Sigmoid colon (tissue), 7 donors: ENCODE data around the gene ZNF835. TPM values are rescaled to one million over a fixed set of nuclear protein-coding genes. Genes with fewer than 3 reads are reported as not detected.

ENCODE experiments used
- DNase-seq: peaks from one replicate; pipeline ENCODE4 v3.0.0-alpha.2; 2019
- H3K27ac ChIP-seq, 4 donors: fragments of 200-600 bp; sonication (generic); one replicate each; pipeline ENCODE4 v1.5.1; 2016 to 2019; ENCODE audit warnings: mild to moderate bottlenecking in 1 of 4
- H3K27me3 ChIP-seq, 3 donors: fragments of 200-600 bp; sonication (generic); one replicate each; pipeline ENCODE4 v1.5.1; 2019; ENCODE audit warnings: mild to moderate bottlenecking in 1 of 3
- H3K36me3 ChIP-seq, 4 donors: fragments of 200-600 bp; sonication (generic); one replicate each; pipeline ENCODE4 v1.5.1; 2016 to 2019
- H3K4me1 ChIP-seq, 4 donors: fragments of 200-600 bp; sonication (generic); one replicate each; pipeline ENCODE4 v1.5.1; 2017 to 2019
- H3K4me3 ChIP-seq, 4 donors: fragments of 200-600 bp; sonication (generic); one replicate each; pipeline ENCODE4 v1.5.1; 2017 to 2019; ENCODE audit warnings: mild to moderate bottlenecking in 2 of 4, moderate library complexity in 1 of 4
- H3K9me3 ChIP-seq, 4 donors: fragments of 200-600 bp in 3 of 4; sonication (generic) in 3 of 4; one replicate each; pipeline versions ENCODE4 v1.5.1 to v1.6.1; 2013 to 2019
- EP300 ChIP-seq, 4 donors: sonication (generic); formaldehyde crosslinking; IDR thresholded peaks; one replicate each; pipeline ENCODE4 v1.6.1; 2017; ENCODE audit warnings: antibody characterized with exemption in 4 of 4
- POLR2A ChIP-seq, 2 donors: fragments of 450-650 bp; IDR thresholded peaks; one replicate each; pipeline ENCODE4 v1.6.1; 2016; ENCODE audit warnings: antibody characterized with exemption in 2 of 2, mild to moderate bottlenecking in 2 of 2, moderate library complexity in 2 of 2
- POLR2AphosphoS5 ChIP-seq, 4 donors: sonication (generic); formaldehyde crosslinking; IDR thresholded peaks; one replicate each; pipeline ENCODE4 v1.6.1; 2017; ENCODE audit warnings: antibody characterized with exemption in 4 of 4
- WGBS, 2 donors: extraction: QIAGEN DNeasy Blood & Tissue Kit; methylation state at CpG; one replicate each; pipeline ENCODE4 v1.1.7; 2013; 5-methylcytosine and 5-hydroxymethylcytosine counted together
- intact Hi-C: fragments of 100-400 bp; cut with DNase I; formaldehyde crosslinking; loops from one replicate; pipeline ENCODE4 v1.15.1; 2023
- polyA plus RNA-seq, 3 donors: library from polyadenylated mRNA; stranded (reverse); fragments of 200-250 nt; gene quantifications; one replicate each; pipeline ENCODE4 v1.2.3, GENCODE V29; 2013
- total RNA-seq, 4 donors: library from RNA; depleted of rRNA; stranded (reverse); fragments of >200 nt; gene quantifications; one replicate each; pipeline ENCODE4 v1.1.0, GENCODE V29; 2016
- TF ChIP-seq, protein P1 (sequence below), 4 experiments: fragments of 450-650 bp in 3 of 4; fragments of 200-600 bp in 1 of 4; IDR thresholded peaks; one replicate each; pipeline ENCODE4 v1.5.1; 2016 to 2019; ENCODE audit warnings: antibody characterized with exemption in 4 of 4, mild to moderate bottlenecking in 3 of 4, moderate library complexity in 2 of 4
- donor health status: healthy with polysubstance abuse.
- donor health status: Bipolar disorder and iron deficiency.
- donor health status: healthy.

ZNF835 gene
- 10 to 100 TPM in 1 of 4 donors, 1 to 10 TPM in 3; 2.8 to 14.3 (median 8.4) TPM for total RNA-seq
- polyA plus RNA-seq = 1 to 10 TPM in 1 of 3 donors, under 1 TPM in 1, not detected in 1; under 0.01 to 1.1 TPM

- DNase-seq = peak; percentile 96
- TF ChIP-seq POLR2A (IDR thresholded peaks at IDR 0.05) (peak in 1 of 2 donors; percentile 44), EP300 (IDR thresholded peaks at IDR 0.05) (no peak), POLR2AphosphoS5 (IDR thresholded peaks at IDR 0.05) (peak; percentile 57 to 89 (median 73))
- TF ChIP-seq, protein P1, sequence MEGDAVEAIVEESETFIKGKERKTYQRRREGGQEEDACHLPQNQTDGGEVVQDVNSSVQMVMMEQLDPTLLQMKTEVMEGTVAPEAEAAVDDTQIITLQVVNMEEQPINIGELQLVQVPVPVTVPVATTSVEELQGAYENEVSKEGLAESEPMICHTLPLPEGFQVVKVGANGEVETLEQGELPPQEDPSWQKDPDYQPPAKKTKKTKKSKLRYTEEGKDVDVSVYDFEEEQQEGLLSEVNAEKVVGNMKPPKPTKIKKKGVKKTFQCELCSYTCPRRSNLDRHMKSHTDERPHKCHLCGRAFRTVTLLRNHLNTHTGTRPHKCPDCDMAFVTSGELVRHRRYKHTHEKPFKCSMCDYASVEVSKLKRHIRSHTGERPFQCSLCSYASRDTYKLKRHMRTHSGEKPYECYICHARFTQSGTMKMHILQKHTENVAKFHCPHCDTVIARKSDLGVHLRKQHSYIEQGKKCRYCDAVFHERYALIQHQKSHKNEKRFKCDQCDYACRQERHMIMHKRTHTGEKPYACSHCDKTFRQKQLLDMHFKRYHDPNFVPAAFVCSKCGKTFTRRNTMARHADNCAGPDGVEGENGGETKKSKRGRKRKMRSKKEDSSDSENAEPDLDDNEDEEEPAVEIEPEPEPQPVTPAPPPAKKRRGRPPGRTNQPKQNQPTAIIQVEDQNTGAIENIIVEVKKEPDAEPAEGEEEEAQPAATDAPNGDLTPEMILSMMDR (IDR thresholded peaks at IDR 0.05) = peak in 2 of 4 experiments; percentile 25 to 42
- 2 to 31% methylated on average over 32 of the region's 32 CpGs for WGBS, 2 donors
- Histone ChIP-seq H3K4me1 (peaks cover 0 to 22% (median 14%) of the 10 kb centered on the region in 4 donors), H3K9me3 (peaks cover 0 to 2% (median 0%) of the 10 kb centered on the region in 4 donors), H3K27ac (peak within 1 kb of the TSS; percentile 45 to 73 (median 69)), H3K4me3 (peak within 1 kb of the TSS; percentile 68 to 85 (median 80)), H3K36me3 (no peaks in the 10 kb centered on the region), H3K27me3 (no peaks in the 10 kb centered on the region)
- intact Hi-C loops = loop anchor here (5.0 kb wide), 1 partner anchor 74 kb away; the partner anchor contains the start of gene ZNF71
Measured at GRCh38 chr19:56671613-56671994, at the start of gene ZNF835. Gene ZNF835, minus strand, starts transcription at chr19:56671757. Its CDS starts 6,559 bp downstream, at chr19:56665198.

DNA sequence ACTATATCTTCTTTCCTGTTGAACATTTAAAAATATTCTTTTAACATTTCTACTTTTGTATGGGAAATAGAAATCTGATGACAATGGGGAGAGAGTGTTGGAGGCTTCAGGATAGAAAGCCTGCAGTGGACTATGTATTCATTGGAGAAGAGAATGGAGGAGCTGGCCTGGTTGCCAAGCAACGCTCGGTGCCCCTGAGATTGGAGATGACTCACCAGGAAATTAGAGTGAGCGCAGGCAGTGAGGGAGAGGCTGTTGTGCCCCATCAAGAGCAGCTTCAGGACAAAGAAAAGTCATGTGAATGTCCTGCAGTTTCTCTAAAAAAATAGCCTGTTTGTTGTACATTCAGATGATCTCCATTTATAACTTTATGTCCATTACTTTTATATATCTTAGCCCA lies 48.7 kb upstream of the ZNF835 start:
- WGBS, 2 donors = 29 to 32% methylated on average over 3 of the region's 3 CpGs
- DNase-seq = no peak
- no peaks in the 10 kb centered on the region for H3K36me3 ChIP-seq
- no peak overlapping the region for H3K27ac ChIP-seq
- intact Hi-C loops = no loop called here
- H3K4me1 ChIP-seq = no peaks in the 10 kb centered on the region
- TF ChIP-seq POLR2AphosphoS5 (IDR thresholded peaks at IDR 0.05) (no peak), EP300 (IDR thresholded peaks at IDR 0.05) (no peak), POLR2A (IDR thresholded peaks at IDR 0.05) (no peak)
- TF ChIP-seq, protein P1 (IDR thresholded peaks at IDR 0.05) = no peak
- H3K27me3 ChIP-seq = no peaks in the 10 kb centered on the region
- H3K9me3 ChIP-seq = peaks cover 0 to 3% (median 0%) of the 10 kb centered on the region in 4 donors
- H3K4me3 ChIP-seq = no peak overlapping the region

- intact Hi-C loops = no loop called here
- peaks cover 0 to 3% (median 0%) of the 10 kb centered on the region in 4 donors for H3K9me3 ChIP-seq
- H3K36me3 ChIP-seq = no peaks in the 10 kb centered on the region
- 49 to 67% methylated on average over 6 of the region's 6 CpGs for WGBS, 2 donors
- TF ChIP-seq, protein P1 (IDR thresholded peaks at IDR 0.05) = no peak
- TF ChIP-seq EP300 (IDR thresholded peaks at IDR 0.05) (no peak), POLR2AphosphoS5 (IDR thresholded peaks at IDR 0.05) (no peak), POLR2A (IDR thresholded peaks at IDR 0.05) (no peak)
- no peak overlapping the region for H3K27ac ChIP-seq
- H3K27me3 ChIP-seq = no peaks in the 10 kb centered on the region
- no peaks in the 10 kb centered on the region for H3K4me1 ChIP-seq
- no peak for DNase-seq
- H3K4me3 ChIP-seq = no peak overlapping the region
Measured at GRCh38 chr19:56718231-56718630, 46.7 kb upstream of the ZNF835 start.

- TF ChIP-seq POLR2A (IDR thresholded peaks at IDR 0.05) (no peak), POLR2AphosphoS5 (IDR thresholded peaks at IDR 0.05) (no peak), EP300 (IDR thresholded peaks at IDR 0.05) (no peak)
- TF ChIP-seq, protein P1 (IDR thresholded peaks at IDR 0.05) = no peak
- 36 to 51% methylated on average over 9 of the region's 9 CpGs for WGBS, 2 donors
- Histone ChIP-seq H3K4me1 (no peaks in the 10 kb centered on the region), H3K27ac (no peak overlapping the region), H3K27me3 (no peaks in the 10 kb centered on the region), H3K36me3 (no peaks in the 10 kb centered on the region), H3K9me3 (peaks cover 0 to 3% (median 0%) of the 10 kb centered on the region in 4 donors), H3K4me3 (no peak overlapping the region)
- intact Hi-C loops = no loop called here
- no peak for DNase-seq
Measured at GRCh38 chr19:56712611-56713276, 41.2 kb upstream of the ZNF835 start.
